Endothelial cell of umbilical vein (primary cell): Measurements from ENCODE around the gene DHDH.

Experiments
- EZH2 ChIP-seq: IDR thresholded peaks from 2 replicates; pipeline ENCODE4 v1.6.1; 2012; ENCODE audit warnings: borderline replicate concordance, low read depth, mild to moderate bottlenecking, moderate library complexity, low read length, inconsistent platforms; ENCODE audit not compliant: severe bottlenecking
- GATA2 ChIP-seq: IDR thresholded peaks from 2 replicates; pipeline ENCODE4 v1.7.0; 2011; ENCODE audit warnings: low read depth, mild to moderate bottlenecking, moderate library complexity, mixed read lengths, low read length; ENCODE audit not compliant: insufficient read length, insufficient read depth
- POLR2A ChIP-seq: IDR thresholded peaks from 2 replicates; pipeline ENCODE4 v1.6.1; 2012; ENCODE audit warnings: low read depth, mild to moderate bottlenecking, control low read depth, low read length
- POLR2AphosphoS5 ChIP-seq: IDR thresholded peaks from 2 replicates; pipeline ENCODE4 v1.6.1; 2012; ENCODE audit warnings: low read depth, mild to moderate bottlenecking, control low read depth, low read length, moderate library complexity; ENCODE audit not compliant: insufficient read depth
- TF ChIP-seq, protein P1 (sequence below), 2 donors: IDR thresholded peaks; 1 replicate in 1 of 2; 2 replicates in 1 of 2; pipeline ENCODE4 v1.5.1; 2011; ENCODE audit warnings: low read length in 2 of 2, mild to moderate bottlenecking in 2 of 2, moderate library complexity in 2 of 2, control low read depth in 1 of 2, inconsistent platforms in 1 of 2, low read depth in 1 of 2; ENCODE audit not compliant: insufficient read depth in 1 of 2; ENCODE audit errors: extremely low read depth in 1 of 2

DNA sequence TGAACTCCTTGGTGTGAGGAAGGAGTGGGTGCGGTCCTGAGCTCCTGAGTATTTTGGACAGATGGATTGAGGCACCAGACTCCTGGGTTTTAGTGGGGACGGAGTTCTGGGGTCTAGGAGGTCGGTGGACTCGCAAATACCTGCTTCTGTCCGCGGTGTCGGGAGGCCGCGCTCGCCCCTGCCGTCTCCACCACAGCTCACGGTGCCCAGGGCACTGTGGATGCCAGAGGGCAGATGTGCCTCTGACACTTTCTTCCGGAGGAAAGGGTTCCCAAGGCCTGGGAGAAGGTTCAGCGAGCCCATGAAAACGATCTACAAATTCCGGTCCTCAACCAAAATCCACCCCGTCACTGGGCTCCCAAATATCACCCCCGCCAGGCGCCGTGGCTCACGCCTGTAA lies 38.3 kb upstream of the DHDH start:
- TF ChIP-seq, protein P1, sequence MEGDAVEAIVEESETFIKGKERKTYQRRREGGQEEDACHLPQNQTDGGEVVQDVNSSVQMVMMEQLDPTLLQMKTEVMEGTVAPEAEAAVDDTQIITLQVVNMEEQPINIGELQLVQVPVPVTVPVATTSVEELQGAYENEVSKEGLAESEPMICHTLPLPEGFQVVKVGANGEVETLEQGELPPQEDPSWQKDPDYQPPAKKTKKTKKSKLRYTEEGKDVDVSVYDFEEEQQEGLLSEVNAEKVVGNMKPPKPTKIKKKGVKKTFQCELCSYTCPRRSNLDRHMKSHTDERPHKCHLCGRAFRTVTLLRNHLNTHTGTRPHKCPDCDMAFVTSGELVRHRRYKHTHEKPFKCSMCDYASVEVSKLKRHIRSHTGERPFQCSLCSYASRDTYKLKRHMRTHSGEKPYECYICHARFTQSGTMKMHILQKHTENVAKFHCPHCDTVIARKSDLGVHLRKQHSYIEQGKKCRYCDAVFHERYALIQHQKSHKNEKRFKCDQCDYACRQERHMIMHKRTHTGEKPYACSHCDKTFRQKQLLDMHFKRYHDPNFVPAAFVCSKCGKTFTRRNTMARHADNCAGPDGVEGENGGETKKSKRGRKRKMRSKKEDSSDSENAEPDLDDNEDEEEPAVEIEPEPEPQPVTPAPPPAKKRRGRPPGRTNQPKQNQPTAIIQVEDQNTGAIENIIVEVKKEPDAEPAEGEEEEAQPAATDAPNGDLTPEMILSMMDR (IDR thresholded peaks at IDR 0.05; ENCODE audit: extremely low read depth in 1 of 2, insufficient read depth in 1 of 2, low read depth in 1 of 2, low read length in 2 of 2) = no peak
- TF ChIP-seq POLR2A (no peak), EZH2 (peak; percentile 55), GATA2 (no peak), POLR2AphosphoS5 (no peak)
